Stimulated activated CD8-positive, alpha-beta memory T cell treated with anti-CD3 and anti-CD28 coated beads, Interleukin-12 subunit alpha, Interleukin-12 subunit beta, amount 100 ng/mL, for 1 hour (primary cell): ENCODE data around the gene FBLIM1.
"Not testable (repeated sequence)": the region's sequence is repeated elsewhere in the genome, so short reads cannot be mapped to it uniquely, and the experiment has no call there.

Experiments
- DNase-seq: peaks from one replicate; pipeline ENCODE4 v3.0.0-alpha.2; 2020; ENCODE audit warnings: low read depth

The FBLIM1 gene

GRCh38 chr1:15768388-15768787 lies 9.8 kb downstream of the FBLIM1 start:
- DNase-seq, result no peak

- no peak for DNase-seq
These were observed 11.8 kb downstream of the FBLIM1 start for GRCh38 chr1:15770313-15770962.

DNA sequence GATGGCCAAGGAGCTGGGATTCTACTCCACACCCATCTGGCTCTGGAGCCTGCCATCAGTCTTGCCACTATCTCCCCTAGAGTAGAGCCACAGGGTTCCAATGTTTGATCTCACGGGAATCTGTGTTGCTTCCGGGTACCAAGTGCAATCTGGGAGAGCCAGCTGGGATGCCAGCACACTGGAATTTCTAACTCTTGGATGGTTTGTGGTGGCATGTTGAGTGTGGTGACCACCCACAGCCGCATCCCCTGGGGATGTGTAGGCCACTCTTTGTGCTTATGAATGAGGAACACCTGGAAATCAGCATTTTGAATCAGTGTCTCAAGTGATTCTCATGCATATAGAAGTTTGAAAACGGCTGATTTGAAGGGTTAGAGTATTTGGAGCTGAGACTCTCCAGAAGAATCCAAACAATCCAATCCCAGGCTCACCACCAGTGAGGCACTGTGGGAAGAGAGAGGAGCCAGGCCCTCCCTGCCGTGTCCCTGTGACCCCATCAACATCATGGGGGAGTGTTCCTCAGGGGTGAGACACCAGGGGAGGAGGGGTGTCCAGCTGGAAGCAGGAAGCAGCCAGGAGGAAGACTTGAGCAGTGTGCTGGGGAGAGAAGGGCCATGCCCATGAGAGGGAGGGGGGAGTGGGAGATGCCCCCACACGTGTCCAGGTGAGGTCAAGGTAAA lies 13.4 kb downstream of the FBLIM1 start:
- DNase-seq, result no peak

- no peak for DNase-seq
These were observed 17.1 kb downstream of the FBLIM1 start for GRCh38 chr1:15775706-15776105.

DNA sequence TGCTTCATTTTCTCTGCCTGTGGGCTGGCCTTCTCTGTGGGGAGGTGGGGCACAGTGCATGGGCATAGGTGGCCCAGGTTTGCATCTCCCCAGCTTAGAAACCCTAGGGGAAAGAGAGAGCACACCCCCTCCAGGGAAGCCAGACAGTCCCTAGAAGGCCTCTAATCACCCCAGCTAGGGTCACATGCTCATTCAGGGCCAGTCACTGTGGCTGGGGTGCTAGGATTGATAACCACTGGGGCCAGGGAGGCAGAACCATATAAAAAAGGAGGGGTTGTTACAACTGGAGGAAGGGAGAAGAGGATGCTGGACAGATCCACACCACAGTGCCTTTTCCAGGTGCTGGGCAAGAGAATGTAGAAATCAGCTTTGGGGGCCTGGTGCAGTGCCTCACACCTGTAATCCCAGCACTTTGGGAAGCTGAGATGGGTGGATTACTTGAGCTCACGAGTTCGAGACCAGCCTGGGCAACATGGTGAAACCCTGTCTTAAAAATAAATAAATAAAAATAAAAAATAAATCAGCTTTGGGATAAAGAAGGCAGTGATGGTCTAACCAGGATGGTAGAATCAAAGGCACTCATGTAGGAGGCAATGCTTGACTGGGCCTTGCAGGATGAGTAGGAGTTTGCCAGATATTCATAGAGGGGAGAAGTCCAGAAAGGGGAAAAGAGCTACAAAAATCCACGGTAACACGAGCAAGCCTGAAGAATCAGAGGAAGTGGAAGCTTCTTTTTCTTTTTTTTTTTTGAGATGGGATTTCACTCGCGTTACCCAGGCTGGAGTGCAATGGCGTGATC lies 19.5 kb downstream of the FBLIM1 start:
- DNase-seq, result no peak

DNA sequence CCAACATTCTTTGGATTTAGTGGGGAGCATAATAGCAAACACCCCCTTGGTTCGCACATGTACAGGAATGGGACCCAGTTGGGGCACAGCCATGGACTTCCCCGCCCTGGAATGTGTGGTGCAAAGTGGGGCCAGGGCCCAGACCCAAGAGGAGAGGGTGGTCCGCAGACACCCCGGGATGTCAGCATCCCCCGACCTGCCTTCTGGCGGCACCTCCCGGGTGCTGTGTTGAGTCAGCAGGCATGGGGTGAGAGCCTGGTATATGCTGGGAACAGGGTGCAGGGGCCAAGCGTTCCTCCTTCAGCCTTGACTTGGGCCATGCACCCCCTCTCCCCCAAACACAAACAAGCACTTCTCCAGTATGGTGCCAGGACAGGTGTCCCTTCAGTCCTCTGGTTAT lies 27.1 kb downstream of the FBLIM1 start:
- DNase-seq, result no peak

- DNase-seq, result no peak
These were observed 28.0 kb downstream of the FBLIM1 start for GRCh38 chr1:15786581-15786980.

DNA sequence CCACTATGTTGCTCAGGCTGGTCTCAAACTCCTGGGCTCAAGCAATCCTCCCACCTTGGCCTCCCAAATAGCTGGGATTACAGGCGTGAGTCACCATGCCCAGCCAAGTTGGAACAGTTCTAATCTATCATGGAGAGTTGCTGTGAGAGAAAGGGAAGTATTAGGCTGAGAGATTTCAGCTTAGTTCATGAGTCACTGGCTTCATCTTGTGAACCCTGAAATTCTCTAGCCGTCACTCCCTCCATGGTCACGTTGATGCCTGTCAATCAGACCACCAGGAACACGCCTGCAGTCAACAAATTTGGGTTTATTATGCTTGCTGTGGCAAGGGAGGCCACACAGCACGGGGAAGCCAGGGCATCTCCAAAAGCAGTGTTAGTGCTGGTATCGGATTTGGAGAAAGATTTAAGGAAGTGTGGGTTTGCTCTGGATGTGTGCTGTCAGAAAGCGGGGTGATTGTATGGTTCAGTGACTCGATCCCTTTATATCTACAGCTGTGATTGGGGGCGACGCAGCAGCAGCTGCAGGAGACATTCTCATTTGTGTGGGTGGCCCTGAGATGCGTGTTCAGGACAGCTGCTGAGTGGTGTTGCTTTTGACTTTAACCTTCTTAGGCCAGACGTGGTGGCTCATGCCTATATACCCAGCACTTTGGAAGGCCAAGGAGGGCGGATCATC lies 30.2 kb downstream of the FBLIM1 start:
- no peak for DNase-seq

GRCh38 chr1:15796086-15796462 lies 37.5 kb downstream of the FBLIM1 start:
- no peak for DNase-seq

- no peak for DNase-seq
These were observed 39.2 kb downstream of the FBLIM1 start for GRCh38 chr1:15797614-15798390.

- no peak for DNase-seq
These were observed 40.6 kb downstream of the FBLIM1 start for GRCh38 chr1:15799004-15799867.

- no peak for DNase-seq
These were observed 41.6 kb downstream of the FBLIM1 start for GRCh38 chr1:15799928-15800835.

DNA sequence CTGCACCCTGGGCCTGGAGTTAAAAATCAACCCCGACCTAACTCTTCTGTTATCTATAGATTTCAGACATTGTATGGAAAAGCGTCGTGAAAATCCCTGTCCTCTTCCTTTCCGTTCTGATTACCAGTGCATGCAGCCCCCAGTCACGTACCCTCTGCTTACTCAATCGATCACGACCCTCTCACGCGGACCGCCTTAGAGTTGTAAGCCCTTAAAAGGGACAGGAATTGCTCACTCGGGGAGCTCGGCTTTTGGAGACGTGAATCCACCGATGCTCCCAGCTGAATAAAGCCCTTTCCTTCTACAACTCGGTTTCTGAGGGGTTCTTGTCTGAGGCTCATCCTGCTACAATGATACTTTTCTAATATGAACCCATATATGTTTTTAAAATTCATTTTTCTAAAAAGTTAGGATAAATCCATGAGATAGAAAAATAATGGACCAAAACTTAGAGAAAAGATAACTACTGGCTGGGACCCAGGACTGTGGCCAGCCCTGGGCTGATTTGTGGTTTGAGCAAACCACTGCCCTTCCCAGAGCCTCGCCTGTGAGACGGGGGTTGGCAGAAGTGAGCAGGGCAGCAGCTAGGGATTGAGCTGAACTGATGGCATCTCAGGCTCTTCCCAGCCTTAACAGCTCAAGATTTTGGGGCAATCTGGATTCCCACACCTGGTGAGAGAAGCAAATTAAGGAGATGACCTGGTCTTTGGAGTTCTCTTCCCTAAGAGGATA lies 43.8 kb downstream of the FBLIM1 start:
- no peak for DNase-seq

- no peak for DNase-seq
These were observed 44.8 kb downstream of the FBLIM1 start for GRCh38 chr1:15803380-15803779.

- no peak for DNase-seq
These were observed 45.5 kb downstream of the FBLIM1 start for GRCh38 chr1:15804060-15804459.

GRCh38 chr1:15807121-15807520 lies 48.5 kb downstream of the FBLIM1 start:
- DNase-seq, result no peak

DNA sequence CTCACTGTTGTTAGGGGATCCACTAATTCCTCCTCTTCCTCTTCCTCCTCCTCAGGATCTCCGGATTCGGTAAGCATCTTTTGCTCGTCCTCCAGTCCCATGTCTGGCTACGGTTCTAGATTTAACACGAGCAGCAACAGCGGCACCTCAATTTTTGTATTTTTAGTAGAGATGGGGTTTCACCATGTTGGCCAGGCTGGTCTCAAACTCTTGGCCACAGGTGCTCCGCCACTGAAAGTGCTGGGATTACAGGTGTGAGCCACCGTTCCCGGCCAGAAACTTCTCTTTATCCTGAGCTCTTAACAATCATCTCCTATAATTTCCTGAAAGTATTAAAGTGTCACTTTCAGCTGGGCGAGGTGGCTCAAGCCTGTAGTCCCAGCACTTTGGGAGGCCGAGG lies 49.0 kb downstream of the FBLIM1 start, which contains the start of gene UQCRHL:
UQCRHL (minus strand) TSS at position 101 of the 400 bp plus-strand sequence; CDS start at position 101, 0 bp downstream.
- DNase-seq, result not testable (repeated sequence)

GRCh38 chr1:15808955-15809354 lies 50.4 kb downstream of the FBLIM1 start:
- no peak for DNase-seq

DNA sequence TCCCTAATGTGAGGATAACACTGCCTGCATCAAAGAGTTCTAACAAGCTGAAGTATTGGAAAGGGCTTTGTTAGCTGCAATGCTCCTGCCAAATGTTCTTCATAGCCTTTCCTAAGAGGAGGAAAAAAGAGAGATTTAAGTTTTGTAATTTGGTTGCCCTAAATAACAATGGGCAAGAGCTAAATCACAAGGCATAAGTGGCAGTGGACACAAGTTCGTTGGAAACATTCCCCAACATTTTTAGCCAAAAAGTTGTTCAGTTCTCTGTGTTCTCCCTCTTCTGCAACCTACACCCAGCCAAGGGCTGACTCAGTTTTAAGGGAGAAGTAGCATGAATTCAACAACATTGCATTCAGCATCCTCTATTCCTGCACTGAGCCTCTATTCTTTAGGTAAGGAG lies 51.5 kb downstream of the FBLIM1 start:
- DNase-seq, result no peak
